ENCODE measurements around the gene ATF6. TPM values are rescaled to one million over a fixed set of nuclear protein-coding genes. Genes with fewer than 3 reads are reported as not detected.

The ATF6 gene
- total RNA-seq, 1 experiment from 2014 or later = 20.9 TPM

GRCh38 chr1:161907265-161907664, 141.1 kb downstream of the ATF6 start:
- Histone ChIP-seq H4K20me1 (ENCODE audit: insufficient read depth) (no peaks in the 10 kb centered on the region), H3K4me3 (replicated peaks in 1 of 2; ENCODE audit: low read depth in 1 of 2, low read length in 2 of 2) (no peak overlapping the region), H2AFZ (ENCODE audit: low read depth, low read length, poor library complexity, severe bottlenecking) (no peak overlapping the region), H3K9me2 (ENCODE audit: insufficient read depth) (no peaks in the 10 kb centered on the region), H3K9me3 (ENCODE audit: control insufficient read depth in 1 of 2, insufficient read depth in 1 of 2, low read depth in 1 of 2, low read length in 2 of 2) (no peaks in the 10 kb centered on the region), H3K4me1 (ENCODE audit: control insufficient read depth in 1 of 2, insufficient read depth in 2 of 2, low read length in 2 of 2) (peaks cover 6 to 29% of the 10 kb centered on the region in 2 experiments; a peak in 2 of 4 replicates), H3K79me2 (ENCODE audit: insufficient read depth, low read length) (no peaks in the 10 kb centered on the region), H3K27me3 (ENCODE audit: insufficient read depth, low read length) (no peaks in the 10 kb centered on the region), H3K9ac (ENCODE audit: low read length) (no peak overlapping the region), H3K36me3 (ENCODE audit: control insufficient read depth in 1 of 2, insufficient read depth in 2 of 2, low read length in 2 of 2) (no peaks in the 10 kb centered on the region), H3K4me2 (ENCODE audit: low read length) (no peak overlapping the region), H3K27ac (ENCODE audit: low read depth, low read length) (no peak overlapping the region)
- ATAC-seq = no peak
- RAD21 ChIA-PET (ENCODE audit: low non-redundant PET in 1 of 2, low total read pairs in 2 of 2, uncharacterized antibody in 2 of 2, unreplicated experiment in 2 of 2) = no interaction called here
- POLR2A ChIA-PET = no interaction called here
- TF ChIP-seq YY1 (IDR thresholded peaks at IDR 0.05; ENCODE audit: extremely low read depth, insufficient replicate concordance, low read depth, low read length) (no peak), ATF3 (IDR thresholded peaks at IDR 0.05) (no peak), ZNF274 (IDR thresholded peaks at IDR 0.05; ENCODE audit: low read depth, low read length) (no peak), REST (IDR thresholded peaks at IDR 0.05; ENCODE audit: low read depth) (no peak), EZH2phosphoT487 (IDR thresholded peaks at IDR 0.05; ENCODE audit: borderline replicate concordance) (no peak), EGR1 (IDR thresholded peaks at IDR 0.05; ENCODE audit: low read depth) (no peak), TCF7L2 (IDR thresholded peaks at IDR 0.05; ENCODE audit: borderline replicate concordance, extremely low read depth, insufficient read depth, insufficient read length) (no peak), SRF (IDR thresholded peaks at IDR 0.05; ENCODE audit: low read depth) (no peak), JUND (IDR thresholded peaks at IDR 0.05) (no peak), RAD21 (IDR thresholded peaks at IDR 0.05; ENCODE audit: low read depth) (no peak), POLR2AphosphoS5 (IDR thresholded peaks at IDR 0.05; ENCODE audit: low read depth, low read length) (no peak)
- DNase-seq (ENCODE audit: low read depth, low spot score) = no peak
- intact Hi-C loops (cut with micrococcal nuclease) = no loop called here
- CTCF ChIA-PET = no interaction called here
- BruUV-seq (replicated peaks) = no TSS peak

Measured in HCT116 (cell line).